NCI-H69 (cell line): ENCODE measurements around the gene JARID2.

Experiments used
- DNase-seq: peaks from one replicate; lab custom pipeline; 2025; lab: John Stamatoyannopoulos, UW

The JARID2 gene

DNA sequence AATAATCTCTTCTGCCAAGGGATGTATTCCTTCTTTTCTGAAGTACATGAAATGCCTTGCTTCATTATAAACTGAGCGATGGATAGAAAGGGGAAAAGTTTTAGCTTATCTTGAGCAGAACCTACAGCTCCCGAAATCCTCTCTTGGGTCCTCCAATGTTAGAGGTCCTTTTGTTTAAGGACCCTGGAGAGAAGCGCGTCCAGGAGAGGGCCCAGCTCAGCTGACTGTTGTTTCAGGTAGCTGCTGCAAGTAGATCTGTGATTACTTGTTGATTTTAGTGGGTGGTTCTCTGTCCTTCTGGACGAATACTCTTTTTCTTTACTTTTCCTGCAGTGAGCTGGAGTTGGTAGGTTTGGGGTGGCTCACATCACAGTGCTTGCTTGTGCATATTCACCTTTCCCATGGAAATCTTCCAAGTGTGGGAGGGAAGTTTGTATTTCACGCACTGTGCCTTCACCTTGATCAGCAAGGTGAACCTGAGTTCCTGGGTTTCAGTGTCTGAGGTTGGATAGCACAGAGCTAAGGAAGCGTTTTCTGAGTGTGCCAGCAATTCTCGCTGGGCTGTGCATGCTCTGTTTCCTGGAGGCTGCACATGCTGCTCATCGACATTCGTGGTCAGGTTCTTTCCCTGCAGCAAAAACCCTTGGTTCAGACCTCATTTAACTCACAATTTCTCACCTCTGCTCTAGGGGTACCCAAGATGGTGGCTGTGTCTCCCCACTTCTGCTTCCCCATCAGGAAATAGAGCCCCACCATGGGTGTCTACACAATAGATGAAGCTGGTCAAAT is 176.3 kb downstream of the JARID2 start:
- DNase-seq: no peak

- no peak for DNase-seq
Observed at GRCh38 chr6:15423286-15423993, 177.6 kb downstream of the JARID2 start.

- DNase-seq: no peak
Observed at GRCh38 chr6:15425947-15426346, 180.1 kb downstream of the JARID2 start.

DNA sequence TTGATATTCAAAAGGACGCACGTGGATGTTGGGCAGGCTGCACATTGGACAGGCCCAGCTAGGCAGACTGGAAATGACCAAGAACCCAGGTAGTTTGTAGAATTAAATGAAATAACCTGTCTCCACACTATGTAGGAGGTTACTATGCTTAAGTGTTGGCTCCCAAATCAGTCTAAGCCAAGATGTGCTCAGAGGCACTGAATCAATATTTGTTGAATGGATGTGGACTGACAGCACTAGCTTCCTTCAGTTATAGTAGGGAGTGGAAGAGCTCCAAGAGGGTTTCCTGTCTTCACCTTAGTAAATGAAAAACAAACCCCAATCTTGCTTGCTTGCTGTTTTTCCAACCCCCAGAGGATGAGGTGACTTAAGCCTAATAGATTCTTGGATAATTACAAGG is 180.5 kb downstream of the JARID2 start:
- DNase-seq: peak; percentile 24

DNA sequence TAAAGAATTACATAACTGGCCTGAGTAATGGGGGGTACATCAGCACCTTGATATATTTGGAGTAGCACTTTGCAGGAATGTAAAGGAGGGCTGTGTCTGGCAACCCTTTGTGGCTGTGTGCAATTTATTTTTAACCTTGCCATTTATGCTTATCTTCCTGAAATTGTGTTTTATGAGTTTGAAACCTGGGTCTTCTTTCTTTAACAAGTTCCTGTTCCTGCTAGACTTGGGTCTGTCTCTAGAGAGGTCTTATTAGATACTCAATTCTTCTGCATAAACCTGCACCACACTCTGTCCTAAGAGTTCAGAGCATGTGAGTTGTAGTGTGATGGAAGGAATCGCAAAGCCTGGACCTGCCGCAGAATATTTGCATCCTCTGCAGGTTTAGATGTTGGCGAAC is 181.0 kb downstream of the JARID2 start:
- no peak for DNase-seq

GRCh38 chr6:15427331-15428070 is 181.6 kb downstream of the JARID2 start:
- peak; percentile 15 for DNase-seq

GRCh38 chr6:15429141-15430110 is 183.6 kb downstream of the JARID2 start:
- DNase-seq: peak; percentile 22

- DNase-seq: no peak
Observed at GRCh38 chr6:15430186-15430585, 184.3 kb downstream of the JARID2 start.

- DNase-seq: peak; percentile 52
Observed at GRCh38 chr6:15430931-15431405, 185.1 kb downstream of the JARID2 start.

DNA sequence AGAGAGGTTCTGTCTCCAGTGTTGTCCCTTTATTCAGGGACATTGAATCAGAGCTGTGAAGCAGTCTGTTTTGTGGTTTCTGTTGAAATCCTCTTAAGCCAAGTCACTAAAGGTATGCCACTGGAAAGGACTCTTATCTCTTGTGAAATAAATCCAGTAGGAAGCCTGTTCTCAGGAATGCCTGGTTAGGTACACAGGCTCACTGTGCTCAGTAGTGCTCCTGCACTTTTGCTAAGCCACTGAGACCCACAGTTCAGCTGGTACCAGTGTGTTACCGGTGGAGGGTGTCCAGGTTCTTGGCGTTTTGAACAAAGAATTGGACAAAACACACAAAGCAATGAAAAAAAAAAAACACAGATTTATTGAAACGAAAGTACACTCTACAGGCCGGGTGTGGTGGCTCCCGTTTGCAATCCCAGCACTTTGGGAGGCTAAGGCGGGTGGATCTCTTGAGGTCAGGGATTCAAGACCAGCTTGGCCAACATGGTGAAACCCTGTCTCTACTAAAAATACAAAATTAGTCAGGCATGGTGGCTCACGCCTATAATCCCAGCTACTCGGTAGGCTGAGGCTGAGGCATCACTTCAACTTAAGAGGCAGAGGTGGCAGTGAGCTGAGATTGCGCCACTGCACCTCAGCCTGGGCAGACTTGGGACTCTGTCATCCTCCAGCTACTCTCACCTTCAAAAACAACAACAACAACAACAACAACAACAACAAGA is 186.1 kb downstream of the JARID2 start:
- no peak for DNase-seq

DNA sequence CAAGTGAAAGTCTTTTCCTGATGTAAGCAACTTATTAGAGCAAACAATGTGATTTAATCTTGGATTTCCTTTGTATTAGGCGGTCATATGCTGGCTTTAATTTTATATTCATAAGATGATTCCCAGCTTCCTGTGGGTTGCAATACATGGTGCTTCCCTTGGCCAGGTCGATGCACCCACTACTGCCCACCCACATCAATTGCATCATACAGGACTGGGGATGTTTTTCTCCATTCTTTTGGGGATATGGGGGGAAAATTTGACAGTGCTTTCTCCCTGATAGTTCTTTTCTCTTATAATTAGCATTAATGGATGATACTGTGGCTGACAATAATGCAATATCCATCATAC is 187.6 kb downstream of the JARID2 start:
- no peak for DNase-seq

GRCh38 chr6:15434263-15434662 is 188.4 kb downstream of the JARID2 start:
- DNase-seq: peak; percentile 25

GRCh38 chr6:15434823-15435380 is 189.0 kb downstream of the JARID2 start:
- no peak for DNase-seq

- no peak for DNase-seq
Observed at GRCh38 chr6:15435468-15435867, 189.6 kb downstream of the JARID2 start.

- no peak for DNase-seq
Observed at GRCh38 chr6:15436451-15436850, 190.6 kb downstream of the JARID2 start.

GRCh38 chr6:15437090-15437635 is 191.3 kb downstream of the JARID2 start:
- DNase-seq: no peak

DNA sequence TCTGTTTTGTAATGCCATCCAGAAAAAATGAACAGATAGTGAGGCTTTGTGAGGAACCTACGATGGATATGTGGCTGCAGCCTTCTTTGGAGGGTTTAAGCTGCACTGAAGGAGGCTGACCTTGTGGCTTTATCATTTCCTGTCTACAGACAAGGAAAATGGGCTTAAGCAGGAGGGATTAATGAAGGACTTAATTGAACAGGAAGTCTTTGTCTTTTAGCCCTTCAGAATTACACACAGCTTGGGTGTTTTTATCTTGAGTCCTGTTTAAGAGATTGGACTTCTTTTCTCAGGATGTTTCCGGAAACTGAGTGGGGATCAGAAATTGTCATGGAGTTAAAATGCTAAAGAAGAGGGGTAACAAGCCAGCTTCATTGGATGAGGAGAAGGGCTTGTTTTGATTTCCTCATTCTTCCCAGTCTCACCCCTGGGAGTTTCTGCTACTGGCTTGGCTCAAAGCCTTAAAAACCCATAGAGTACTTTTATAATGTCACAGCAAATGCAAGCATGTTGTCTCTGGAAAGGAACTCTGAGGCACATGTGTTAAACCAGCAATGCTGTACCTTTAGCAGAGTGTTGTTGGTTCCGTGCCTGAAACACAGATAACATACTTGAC is 193.6 kb downstream of the JARID2 start:
- DNase-seq: peak; percentile 28

GRCh38 chr6:15440040-15440439 is 194.2 kb downstream of the JARID2 start:
- DNase-seq: no peak

GRCh38 chr6:15441215-15441868 is 195.5 kb downstream of the JARID2 start:
- DNase-seq: peak; percentile 77
